ENCODE measurements around the gene PRPSAP2.
"Not testable (repeated sequence)": the region's sequence is repeated elsewhere in the genome, so short reads cannot be mapped to it uniquely, and the experiment has no call there.

PRPSAP2 gene

DNA sequence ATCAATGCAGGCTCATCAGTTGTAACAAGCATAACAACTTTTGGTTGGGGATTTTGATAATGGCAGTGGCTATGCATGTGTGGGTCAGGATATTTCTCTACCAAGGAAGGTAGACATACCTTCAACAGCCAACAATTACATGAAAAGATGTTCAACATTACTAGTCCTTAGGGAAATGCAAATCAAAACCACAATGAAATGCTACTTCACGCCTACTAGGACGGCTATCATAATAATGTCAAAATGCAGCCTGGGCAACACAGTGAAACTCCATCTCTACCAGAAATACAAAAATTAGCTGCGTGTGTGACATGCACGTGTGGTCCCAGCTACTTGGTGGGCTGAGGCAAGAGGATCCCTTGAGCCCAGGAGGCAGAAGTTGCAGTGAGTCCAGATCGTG, 86.7 kb downstream of the PRPSAP2 start:
- DNase-seq (ENCODE audit: low spot score) = no peak

DNA sequence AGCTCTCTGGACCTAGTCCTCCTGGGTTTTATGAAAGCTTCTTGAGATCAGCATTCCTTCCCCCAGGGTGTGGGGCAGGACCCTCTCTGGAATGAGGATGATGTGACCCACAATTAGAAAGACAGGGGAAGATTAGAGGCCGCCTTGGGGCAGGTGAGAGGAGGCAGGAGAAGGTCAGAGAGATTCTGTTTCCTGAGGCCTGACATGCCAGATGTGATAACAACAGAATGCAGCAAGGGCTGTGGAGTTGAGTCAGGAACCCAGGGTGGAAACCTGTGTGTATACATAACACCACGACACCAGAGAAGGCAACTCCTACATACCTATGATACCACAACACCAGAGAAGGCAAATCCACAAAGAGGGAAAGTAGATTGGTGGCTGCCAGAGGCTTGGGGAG, 88.6 kb downstream of the PRPSAP2 start:
- DNase-seq (ENCODE audit: low spot score) = no peak

DNA sequence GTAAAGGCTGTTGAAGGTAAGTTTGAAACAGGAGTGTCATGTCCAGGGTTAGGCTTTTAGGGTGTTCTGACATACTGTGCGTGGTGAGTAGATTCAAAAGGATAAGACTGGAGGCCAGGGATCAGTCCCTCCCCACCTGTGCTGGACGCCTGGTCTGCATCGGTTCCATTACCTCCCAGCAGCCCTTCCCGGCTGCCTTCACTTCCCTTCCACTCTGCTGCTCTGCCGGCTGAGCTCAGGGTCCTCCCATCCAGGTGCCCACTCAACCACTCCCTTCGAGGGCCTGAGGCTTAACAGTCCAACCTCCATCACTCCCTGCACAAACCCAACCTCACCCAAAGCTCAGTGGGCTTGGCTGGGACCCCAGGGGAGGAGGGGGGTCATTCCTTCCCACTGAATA, 89.9 kb downstream of the PRPSAP2 start:
- no peak for DNase-seq (ENCODE audit: low spot score)

DNA sequence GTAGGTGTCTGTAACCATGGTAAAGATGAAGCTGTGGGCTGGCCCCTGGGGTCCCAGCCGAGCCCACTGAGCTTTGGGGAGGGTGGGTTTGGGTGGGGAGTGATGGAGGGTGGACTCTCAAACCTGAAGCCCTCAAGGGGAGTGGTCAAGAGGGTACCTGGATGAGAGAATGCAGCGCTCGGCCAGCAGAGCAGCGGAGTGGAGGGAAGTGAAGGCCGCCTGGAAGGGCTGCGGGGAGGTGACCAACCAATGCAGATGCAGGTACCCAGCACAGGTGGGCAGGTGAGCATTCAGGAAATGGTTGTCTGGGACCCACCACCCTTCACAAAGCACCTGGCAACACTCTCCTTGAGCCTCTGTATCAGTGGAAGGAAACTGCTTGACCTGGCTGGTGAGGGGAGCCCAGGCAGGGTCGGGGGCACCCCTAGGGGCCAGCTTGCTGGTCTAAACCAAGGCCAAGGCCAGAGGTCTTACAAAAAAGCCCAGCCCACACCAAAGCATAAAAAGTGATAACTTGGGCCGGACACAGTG, 90.6 kb downstream of the PRPSAP2 start:
- no peak for DNase-seq (ENCODE audit: low spot score)

DNA sequence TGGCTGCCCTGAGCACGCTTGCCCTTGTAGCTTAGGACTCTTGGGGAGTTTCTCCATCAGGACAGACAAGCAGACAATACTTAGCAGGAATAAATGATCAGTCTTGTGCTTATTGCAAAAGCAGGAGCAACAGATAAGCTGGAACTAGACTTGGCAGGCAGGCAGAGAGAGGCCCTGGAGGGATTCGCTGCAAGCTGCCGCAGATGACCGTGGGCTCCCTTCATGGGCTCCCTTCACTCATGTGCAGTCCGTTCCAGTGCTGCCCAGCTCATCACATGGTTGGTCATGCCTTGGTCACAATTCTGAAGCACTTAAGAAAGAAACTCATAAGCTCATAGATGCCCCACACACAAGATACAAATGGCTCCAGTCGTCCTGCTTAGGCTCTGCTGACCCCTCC, 91.6 kb downstream of the PRPSAP2 start:
- no peak for DNase-seq (ENCODE audit: low spot score)

DNA sequence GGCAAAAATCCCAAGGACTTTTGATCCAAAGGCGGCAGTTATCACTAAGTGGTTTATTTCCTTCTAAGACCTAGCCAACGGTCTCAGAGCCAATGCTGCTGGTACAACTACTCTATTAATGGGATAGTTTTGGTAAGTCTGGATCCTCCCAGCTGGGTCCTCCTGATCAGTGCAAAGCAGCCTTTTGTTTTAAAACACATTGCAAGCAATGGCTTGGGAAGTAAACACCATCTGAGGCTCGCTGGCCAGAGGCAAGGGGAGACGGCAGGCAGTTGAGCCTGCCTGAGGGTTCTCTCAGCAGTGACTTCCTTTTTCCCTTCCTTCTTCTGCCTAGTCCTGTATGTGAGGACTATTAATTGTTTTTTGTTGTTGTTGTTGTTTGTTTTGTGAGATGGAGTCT, 92.4 kb downstream of the PRPSAP2 start:
- DNase-seq (ENCODE audit: low spot score) = no peak

DNA sequence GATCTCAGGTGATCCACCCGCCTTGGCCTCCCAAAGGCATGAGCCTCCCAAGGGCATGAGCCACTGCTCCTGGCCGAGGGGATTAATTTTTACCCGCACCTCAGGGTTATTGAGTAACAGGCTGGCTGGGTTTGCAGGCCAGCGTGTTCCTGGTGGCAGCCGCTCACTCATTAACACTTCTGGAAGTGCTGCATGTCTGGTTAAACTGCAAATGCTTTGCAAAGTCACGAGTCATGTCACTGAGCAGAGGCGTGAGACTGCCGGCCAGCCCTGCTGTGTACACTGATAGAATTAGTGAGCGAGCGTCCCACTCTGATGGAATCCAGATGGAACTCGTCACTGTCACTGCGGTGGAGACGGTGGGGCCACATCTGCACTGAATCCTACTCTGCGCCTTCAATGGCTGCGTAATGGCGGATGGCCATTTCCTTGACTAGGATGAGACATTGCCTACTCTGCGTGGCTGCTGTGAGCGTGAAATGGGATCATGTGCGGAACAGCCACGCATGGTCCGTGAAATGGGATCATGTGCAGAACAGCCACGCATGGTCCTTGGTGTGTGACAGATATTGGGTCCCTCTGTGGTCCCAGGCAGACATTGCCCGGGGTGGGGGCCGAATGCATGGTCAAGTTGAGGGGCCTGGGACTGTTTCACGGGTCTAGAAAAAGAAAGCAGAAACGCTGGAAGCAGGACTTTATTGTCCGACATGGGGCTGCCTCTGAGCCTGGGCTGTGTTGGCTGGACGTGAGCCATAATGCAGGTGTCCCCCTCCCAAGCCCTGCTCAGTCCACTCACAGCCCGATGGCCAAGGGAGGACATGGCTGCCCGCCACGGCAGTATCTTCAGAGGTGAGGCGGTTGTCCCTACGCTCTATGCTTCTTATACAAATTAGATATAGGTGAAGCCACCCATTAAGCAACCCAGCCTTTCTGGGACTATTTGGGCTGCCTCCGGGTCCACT, 93.3 kb downstream of the PRPSAP2 start:
- DNase-seq (ENCODE audit: low spot score) = no peak

DNA sequence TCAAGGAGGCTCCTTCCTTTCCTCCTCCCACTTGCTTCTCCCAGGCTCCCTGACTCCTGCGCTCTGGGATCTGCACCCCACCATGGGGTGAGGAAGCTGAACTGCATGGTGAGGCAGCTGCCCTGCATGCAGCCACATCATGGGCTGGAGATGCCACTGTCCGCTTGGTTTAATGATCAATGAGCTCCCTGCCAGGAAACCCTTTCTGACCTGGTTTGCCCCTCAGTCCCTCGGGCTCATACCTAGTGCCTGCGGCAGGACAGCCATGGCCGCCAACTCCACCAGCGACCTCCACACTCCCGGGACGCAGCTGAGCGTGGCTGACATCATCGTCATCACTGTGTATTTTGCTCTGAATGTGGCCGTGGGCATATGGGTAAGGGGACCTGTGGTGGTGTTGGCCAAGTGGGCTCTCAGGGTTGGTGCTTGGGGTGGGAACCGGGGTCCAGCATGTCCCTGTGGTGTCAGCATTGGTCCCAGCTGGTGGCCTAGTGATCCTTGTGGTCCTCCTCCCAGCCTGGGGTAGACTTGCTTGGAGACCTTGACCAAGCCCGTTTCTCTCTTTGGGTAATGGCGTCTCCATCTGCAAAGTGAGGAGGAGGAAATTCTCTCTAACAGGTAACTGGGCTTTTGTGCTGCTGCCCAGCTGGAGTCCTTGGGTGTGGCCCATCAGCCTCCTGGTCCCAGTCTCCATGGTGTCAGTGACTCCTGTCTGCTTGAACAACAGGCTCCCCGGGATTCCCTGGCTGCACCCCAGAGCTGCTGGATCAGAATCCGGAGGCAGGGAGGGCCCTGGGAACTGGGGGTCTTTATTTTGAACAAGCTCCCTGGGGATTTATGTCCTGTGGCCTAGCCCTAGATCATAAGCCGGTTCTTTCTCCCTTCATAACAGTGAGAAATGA, 94.3 kb downstream of the PRPSAP2 start, which contains the start of gene SLC5A10:
Gene SLC5A10 (plus strand): TSS at position 225 of the 902 bp plus-strand sequence. CDS start 41 bp downstream, at position 266.
- DNase-seq (ENCODE audit: low spot score) = no peak

DNA sequence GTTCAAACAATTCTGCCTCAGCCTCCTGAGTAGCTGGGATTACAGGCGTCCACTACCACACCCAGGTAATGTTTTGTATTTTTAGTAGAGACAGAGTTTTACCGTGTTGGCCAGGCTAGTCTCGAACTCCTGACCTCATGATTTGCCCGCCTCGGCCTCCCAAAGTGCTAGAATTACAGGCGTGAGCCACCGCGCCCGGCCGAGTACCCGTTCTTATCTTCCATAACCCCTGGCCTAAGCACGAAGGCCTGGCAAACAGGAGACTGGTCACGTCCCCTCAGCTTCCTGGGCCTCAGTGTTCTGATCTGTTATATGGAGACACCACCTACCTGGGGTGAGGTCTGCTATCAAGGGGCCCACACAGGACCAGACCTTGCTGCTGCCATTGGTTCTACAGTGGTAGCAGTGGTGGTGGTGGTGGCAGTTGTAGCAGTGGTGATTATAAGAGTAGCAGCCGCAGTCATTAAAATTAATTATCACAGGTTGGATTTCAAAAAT, 95.3 kb downstream of the PRPSAP2 start:
- no peak for DNase-seq (ENCODE audit: low spot score)

DNA sequence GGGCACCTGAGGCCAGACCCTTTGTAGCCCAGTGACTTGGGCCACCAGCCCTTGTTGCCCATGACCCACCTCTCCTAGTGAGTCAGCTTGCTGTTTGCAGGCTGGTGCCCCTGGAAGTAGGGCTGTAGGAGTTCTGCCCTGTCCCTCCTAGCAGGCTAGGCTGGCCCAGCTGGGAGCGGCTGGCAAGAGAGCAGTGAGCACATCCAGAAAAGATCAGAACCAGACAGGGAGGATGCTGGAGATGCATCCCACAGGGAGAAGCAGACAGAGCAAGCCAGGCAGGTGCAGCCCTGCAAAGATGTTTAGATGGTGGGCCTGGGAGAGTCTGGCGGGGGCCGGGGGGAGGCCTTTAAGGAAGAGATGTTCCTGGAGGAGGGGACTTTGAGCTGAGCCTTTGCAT, 96.4 kb downstream of the PRPSAP2 start:
- no peak for DNase-seq (ENCODE audit: low spot score)

DNA sequence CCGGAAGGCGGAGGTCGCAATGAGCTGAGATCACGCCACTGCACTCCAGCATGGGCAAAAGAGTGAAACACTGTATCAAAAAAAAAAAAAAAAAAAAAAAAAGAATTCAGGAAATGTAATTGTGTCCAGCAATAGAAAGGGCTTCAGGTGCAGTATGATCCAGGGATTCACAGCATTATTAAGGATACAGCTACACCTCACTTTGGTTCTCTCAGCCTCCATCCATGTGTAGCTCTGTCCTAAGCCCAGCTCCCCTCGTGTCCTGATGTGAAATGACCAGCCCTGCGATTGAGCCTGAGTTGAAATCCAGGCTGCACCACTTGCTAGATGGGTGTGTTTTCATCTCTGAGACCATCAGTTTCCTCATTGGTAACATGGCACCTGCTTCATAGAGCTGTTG, 97.1 kb downstream of the PRPSAP2 start:
- no peak for DNase-seq (ENCODE audit: low spot score)

DNA sequence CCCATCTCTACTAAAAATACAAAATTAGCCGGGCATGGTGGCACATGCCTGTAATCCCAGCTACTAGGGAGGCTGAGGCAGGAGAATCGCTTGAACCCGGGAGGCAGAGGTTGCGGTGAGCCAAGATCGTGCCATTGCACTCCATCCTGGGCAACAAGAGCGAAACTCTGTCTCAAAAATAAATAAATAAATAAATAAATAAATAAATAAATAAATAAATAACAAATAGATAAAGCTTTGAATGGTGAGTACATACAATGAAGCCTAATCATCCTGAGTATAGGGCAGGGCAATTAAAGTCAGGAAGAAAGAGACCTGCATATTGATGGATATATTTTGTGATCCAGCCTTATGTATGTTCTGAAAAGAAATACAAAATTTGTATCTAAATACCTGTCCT, 98.1 kb downstream of the PRPSAP2 start:
- not testable (repeated sequence) for DNase-seq (ENCODE audit: low spot score)

DNA sequence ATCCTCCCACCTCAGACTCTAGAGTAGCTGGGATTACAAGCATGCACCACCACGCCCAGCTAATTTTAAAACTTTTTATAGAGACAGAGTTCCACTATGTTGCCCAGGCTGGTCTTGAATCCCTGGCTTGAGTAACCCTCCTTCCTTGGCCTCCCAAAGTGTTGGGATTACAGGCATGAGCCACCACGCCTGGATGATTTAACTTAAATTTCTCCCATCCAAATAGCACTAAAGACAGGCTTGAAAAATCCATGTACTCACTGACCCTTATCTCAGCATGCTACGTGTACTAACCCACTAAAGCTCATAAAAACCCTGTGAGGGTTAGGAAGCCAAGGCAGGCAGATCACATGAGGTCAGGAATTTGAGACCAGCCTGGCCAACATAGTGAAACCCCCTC, 98.7 kb downstream of the PRPSAP2 start:
- no peak for DNase-seq (ENCODE audit: low spot score)

DNA sequence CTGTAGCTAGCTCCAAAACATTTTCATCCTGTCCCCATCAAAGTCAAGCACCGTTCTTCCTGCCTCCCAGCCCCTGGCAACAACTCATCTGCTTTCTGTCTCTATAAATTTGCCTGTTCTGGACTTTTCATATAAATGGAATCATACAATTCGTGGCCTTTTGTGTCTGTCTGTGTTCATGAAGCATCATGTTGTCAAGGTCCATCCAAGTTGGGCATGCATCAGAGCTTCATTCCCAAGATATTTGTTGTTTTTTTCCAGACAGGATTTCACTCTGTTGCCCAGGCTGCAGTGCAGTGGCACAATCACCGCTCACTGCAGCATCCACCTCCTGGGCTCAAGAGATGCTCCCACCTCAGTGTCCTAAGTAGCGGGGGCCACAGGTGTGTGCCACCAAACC, 99.9 kb downstream of the PRPSAP2 start:
- DNase-seq (ENCODE audit: low spot score) = no peak

DNA sequence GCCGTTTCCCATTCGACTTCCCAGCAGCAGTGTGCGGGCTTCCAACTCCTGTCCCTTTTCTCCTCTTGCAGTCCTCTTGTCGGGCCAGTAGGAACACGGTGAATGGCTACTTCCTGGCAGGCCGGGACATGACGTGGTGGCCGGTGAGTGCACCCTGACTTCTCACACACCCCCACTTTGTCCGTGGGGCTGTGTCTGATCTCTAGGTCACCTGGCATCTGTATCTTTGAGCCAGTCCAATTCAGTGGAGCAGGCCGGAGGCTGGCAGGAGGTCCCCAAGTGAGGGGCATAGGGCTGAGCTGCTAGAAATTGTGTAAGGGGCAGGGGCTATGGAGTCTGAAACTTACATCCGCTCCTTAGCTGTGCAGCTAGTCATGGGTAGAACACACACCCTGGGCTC, 100.7 kb downstream of the PRPSAP2 start:
- no peak for DNase-seq (ENCODE audit: low spot score)

DNA sequence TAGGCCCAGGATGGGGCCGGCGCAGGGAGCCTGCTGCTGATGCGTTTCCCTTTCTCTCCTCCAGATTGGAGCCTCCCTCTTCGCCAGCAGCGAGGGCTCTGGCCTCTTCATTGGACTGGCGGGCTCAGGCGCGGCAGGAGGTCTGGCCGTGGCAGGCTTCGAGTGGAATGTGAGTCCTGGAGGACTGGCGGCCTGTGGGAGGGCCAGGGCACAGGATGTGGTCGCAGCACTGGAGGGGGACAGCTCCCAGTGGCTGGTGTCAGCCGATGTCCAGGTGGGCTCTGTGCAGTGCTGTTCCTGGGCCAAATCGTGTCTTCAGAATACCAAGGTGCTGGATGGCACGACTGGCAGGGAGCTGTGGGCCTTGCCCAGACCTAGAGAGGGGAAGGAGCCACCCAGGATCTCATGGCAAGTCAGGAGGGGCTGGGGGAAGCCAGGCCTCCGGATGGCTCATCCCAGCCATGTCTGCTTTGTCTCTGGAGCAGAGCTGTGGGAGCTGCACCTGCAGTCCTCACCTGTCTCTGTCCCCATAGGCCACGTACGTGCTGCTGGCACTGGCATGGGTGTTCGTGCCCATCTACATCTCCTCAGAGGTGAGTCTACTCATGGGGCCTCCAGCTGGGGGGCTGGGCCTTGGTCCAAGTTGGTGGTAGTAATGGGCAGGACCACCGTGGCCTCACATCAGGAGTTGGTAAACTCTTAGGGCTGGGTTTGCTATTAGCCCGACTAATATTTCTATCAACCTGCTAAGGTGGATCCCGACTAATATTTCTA, 101.3 kb downstream of the PRPSAP2 start:
- peak; percentile 29 for DNase-seq (ENCODE audit: low spot score)

DNA sequence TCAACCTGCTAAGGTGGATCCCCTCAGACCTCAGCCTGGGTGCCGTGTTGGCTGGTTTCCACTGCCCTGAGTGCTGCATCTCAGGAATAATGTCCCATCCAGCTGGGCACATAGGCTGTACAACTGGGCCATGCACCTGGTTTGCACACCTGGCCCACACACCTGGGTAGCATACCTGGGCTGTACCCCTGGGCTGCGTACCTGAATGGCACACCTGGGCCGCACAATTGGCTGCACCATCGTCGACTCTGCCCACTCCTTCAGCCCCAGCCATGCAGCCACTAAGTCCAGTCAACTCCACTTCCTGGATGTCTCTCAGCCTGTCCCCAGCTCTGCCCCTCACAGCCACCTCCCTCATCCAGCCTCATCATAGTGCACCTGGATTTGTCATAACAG, 101.9 kb downstream of the PRPSAP2 start:
- no peak for DNase-seq (ENCODE audit: low spot score)

DNA sequence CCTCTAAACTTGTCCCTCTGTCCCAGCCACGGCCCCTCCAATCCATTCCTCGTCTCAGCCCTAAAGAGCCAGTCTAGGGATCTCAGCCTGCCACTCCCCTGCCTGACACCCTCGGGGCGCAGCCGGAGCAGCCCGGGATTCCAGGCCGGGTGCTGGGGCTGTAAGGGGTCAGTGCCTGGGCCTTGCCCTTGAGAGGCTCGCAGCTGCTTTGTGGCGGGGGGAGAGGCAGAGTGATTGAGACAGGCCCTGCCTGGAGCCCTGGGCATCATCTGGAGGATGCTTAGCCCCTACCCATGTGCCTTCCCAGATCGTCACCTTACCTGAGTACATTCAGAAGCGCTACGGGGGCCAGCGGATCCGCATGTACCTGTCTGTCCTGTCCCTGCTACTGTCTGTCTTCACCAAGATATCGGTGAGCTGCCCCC, 102.3 kb downstream of the PRPSAP2 start:
- no peak for DNase-seq (ENCODE audit: low spot score)

DNA sequence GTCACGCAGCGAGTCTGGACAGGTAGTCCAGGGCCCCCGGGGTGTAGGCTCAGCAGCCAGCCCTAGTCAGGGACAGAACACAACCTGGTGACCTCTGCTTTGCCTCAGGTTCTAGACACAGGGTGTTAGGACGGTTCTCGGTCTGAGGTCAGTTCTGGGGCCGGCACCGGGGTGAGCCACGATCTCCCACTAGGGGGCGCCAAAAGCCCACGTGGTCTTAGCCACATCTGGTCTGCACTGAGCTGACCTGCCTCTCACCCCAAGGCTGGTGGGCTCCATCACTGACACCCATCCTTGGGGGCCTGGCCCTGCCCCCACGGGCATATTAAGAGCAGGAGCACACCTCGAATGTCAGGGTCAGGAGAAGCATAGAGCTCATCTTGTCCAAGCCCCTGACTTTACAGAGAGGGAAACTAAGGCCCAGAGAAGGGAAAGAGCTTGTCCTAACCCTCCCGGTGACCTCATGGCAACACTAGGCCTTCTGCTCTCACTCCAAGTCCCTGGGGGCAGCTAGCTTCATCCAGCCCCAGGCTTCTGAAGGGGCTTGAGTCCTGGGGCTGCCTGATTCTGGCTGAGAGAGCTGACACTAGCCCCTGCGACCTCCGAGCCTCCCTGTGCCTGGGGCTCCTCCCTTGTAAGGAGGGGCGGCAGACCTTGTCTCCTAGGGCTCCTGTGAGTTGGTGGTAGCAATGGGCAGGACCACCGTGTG, 103.0 kb downstream of the PRPSAP2 start:
- DNase-seq (ENCODE audit: low spot score) = peak; percentile 55

DNA sequence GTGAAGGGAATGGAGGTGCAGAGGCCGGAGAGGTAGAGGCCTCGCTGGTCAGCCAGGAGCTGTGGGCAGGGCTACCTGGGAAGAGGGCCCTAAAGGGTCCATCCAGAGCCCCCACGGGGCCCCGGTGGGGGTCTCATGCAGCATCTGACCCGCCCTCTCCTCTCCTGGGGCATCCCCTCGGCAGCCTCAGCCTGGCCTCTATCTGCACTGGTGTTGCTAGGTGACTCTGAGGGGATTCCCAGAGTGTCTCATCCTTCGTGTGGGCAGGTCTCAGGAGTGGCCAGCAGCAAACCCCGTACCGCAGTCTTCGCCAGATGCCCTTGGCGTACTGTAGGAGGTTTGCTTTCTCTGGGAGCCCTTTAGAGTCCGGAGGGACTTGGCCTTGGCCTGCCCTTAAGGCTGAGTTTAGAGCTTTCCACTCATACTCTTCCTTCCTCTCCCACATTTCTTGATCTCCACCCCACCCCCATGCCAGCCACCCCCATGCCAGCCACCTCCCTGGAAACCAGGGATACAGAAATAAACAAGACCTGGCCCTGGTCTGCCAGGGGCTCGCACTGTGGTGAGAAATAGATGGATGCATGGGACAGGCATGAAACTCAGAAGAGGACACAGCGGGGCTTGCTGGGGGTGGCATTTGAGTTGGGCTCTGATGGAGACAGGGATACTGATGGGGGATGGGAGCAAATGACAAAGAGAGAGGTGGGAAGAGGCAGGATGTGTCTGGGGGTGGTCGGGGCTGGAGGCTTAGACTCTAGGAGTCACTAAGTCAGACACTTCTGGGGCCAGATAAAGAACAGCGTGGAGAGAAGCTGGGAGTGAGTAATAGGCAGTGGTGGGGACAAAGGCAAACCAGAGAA, 103.9 kb downstream of the PRPSAP2 start:
- no peak for DNase-seq (ENCODE audit: low spot score)
